GM12878 (cell line): ENCODE results near the gene SETBP1. TPM values are rescaled to one million over a fixed set of nuclear protein-coding genes. Genes with fewer than 3 reads are reported as not detected.

Experiments
- CREB1 ChIP-seq: IDR thresholded peaks from 2 replicates; pipeline ENCODE4 v1.6.1; 2012; ENCODE audit warnings: low read depth, mild to moderate bottlenecking, inconsistent platforms
- ESRRA ChIP-seq: IDR thresholded peaks from 2 replicates; pipeline ENCODE4 v1.6.1; 2012; ENCODE audit warnings: mild to moderate bottlenecking, low read length, improper control_type of control experiment
- IKZF1 ChIP-seq: fragments of 450-650 bp; conservative IDR thresholded peaks from 2 replicates; pipeline ENCODE4 v1.6.1; 2017; ENCODE audit warnings: antibody characterized with exemption, mild to moderate bottlenecking
- IKZF2 ChIP-seq, 2 experiments: fragments of 450-650 bp; IDR thresholded peaks; 2 replicates each; pipeline ENCODE4 v1.6.1; 2017; ENCODE audit warnings: mild to moderate bottlenecking in 2 of 2, moderate library complexity in 2 of 2
- MTA3 ChIP-seq: IDR thresholded peaks from 2 replicates; pipeline ENCODE4 v1.6.1; 2012; ENCODE audit warnings: low read length, inconsistent platforms, borderline replicate concordance
- MYB ChIP-seq: fragments of 150-350 bp; IDR thresholded peaks from 2 replicates; pipeline ENCODE4 v1.6.1; 2014; ENCODE audit warnings: mild to moderate bottlenecking, low read depth, low read length, borderline replicate concordance
- NFIC ChIP-seq: IDR thresholded peaks from 2 replicates; pipeline ENCODE4 v1.6.1; 2012; ENCODE audit warnings: low read depth, mild to moderate bottlenecking, inconsistent platforms, low read length, moderate library complexity
- POLR2A ChIP-seq: IDR thresholded peaks from 2 replicates; pipeline ENCODE4 v1.6.1; 2011; ENCODE audit warnings: low read depth, mild to moderate bottlenecking, low read length
- RB1 ChIP-seq: fragments of 450-650 bp; formaldehyde crosslinking; IDR thresholded peaks from 2 replicates; pipeline ENCODE4 v1.6.1; 2017; ENCODE audit warnings: mild to moderate bottlenecking, borderline replicate concordance
- RBBP5 ChIP-seq: fragments of 200-600 bp; sonication (generic); conservative IDR thresholded peaks from 2 replicates; pipeline ENCODE4 v1.6.1; 2016
- TBL1XR1 ChIP-seq: IDR thresholded peaks from 2 replicates; pipeline ENCODE4 v1.6.1; 2012; ENCODE audit warnings: low read depth, low read length, improper control_type of control experiment
- polyA plus RNA-seq, 11 experiments: library from polyadenylated mRNA; depleted of rRNA in 4 of 11; unstranded in 6 of 11; stranded (reverse) in 5 of 11; fragments of >200 nt; fragmentation: Nextera tagmentation in 4 of 11; fragmentation: Illumina TruSeq in 1 of 11; extraction: Ambion mirVana in 4 of 11; extraction: Trizol in 1 of 11; gene quantifications; 1 replicate in 1 of 11; 2 replicates in 10 of 11; pipeline versions ENCODE4 v1.2.1 to v1.2.3, GENCODE V29; 2011 to 2016; ENCODE audit warnings: inconsistent platforms in 2 of 11, missing spikeins in 2 of 11, low read depth in 1 of 11
- total RNA-seq, 4 experiments: library from RNA; depleted of rRNA in 3 of 4; stranded (reverse); fragments of >200 nt in 3 of 4; fragmentation: Illumina TruSeq in 1 of 4; extraction: Trizol in 1 of 4; gene quantifications; 2 replicates each; pipeline versions ENCODE4 v1.2.1 to v1.2.3, GENCODE V29; 2013 to 2021
- TF ChIP-seq, protein P1 (sequence below): IDR thresholded peaks from 2 replicates; pipeline ENCODE4 v1.6.1; 2011; ENCODE audit warnings: borderline replicate concordance, low read depth, mild to moderate bottlenecking, moderate library complexity, mixed read lengths, low read length; ENCODE audit not compliant: insufficient read depth; ENCODE audit errors: extremely low read length
- TF ChIP-seq, protein P2 (sequence below): fragments of 450-650 bp; IDR thresholded peaks from 2 replicates; pipeline ENCODE4 v1.6.1; 2016; ENCODE audit warnings: mild to moderate bottlenecking, moderate library complexity, borderline replicate concordance

Gene SETBP1
- total and polyA plus RNA-seq, 10 of the 15 experiments (the other 5 are each of a cell fraction or from before 2014, with no cell fraction given), result 0.99 to 29.7 (median 8.3) TPM

DNA sequence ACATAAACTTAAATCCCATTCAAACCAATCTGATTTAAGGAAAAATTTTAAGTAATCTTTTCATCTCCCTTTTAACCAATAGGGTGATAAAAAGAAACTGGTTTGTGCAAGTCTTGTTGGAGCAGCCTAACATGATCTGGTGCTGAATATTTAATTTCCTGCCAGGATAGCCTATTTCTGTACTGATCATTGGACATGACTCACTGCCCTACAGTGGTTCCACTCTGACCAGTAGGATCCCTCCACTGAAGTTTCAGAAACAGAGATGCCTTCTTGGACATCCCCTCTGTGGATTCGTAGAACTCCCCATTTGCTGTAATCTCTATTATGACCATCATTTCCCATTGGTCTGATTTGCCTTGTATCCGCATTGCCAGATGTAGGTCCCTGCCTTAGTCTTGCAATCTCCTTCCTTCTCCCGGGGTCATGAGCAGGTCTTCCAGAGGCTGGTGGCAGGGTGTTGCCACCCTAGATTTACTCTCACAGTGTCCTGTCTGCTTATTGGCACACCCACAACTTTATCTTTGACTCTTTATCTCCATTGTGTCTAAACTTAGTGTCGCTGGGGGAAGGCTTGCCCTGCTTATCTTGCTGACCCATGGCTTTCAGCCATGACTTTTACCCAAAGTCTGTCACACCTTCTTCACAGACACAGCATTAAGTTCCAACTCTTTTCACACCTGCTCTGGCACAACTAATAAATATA is 12.3 kb upstream of the SETBP1 start (continued):
- TF ChIP-seq IKZF1 (no peak), MTA3 (no peak), TBL1XR1 (no peak), RBBP5 (no peak), ESRRA (no peak), NFIC (no peak), MYB (no peak), CREB1 (no peak), POLR2A (no peak), IKZF2 (IDR thresholded peaks at IDR 0.05) (no peak), RB1 (no peak)
- TF ChIP-seq, protein P1, sequence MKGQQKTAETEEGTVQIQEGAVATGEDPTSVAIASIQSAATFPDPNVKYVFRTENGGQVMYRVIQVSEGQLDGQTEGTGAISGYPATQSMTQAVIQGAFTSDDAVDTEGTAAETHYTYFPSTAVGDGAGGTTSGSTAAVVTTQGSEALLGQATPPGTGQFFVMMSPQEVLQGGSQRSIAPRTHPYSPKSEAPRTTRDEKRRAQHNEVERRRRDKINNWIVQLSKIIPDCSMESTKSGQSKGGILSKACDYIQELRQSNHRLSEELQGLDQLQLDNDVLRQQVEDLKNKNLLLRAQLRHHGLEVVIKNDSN, result no peak
- TF ChIP-seq, protein P2, sequence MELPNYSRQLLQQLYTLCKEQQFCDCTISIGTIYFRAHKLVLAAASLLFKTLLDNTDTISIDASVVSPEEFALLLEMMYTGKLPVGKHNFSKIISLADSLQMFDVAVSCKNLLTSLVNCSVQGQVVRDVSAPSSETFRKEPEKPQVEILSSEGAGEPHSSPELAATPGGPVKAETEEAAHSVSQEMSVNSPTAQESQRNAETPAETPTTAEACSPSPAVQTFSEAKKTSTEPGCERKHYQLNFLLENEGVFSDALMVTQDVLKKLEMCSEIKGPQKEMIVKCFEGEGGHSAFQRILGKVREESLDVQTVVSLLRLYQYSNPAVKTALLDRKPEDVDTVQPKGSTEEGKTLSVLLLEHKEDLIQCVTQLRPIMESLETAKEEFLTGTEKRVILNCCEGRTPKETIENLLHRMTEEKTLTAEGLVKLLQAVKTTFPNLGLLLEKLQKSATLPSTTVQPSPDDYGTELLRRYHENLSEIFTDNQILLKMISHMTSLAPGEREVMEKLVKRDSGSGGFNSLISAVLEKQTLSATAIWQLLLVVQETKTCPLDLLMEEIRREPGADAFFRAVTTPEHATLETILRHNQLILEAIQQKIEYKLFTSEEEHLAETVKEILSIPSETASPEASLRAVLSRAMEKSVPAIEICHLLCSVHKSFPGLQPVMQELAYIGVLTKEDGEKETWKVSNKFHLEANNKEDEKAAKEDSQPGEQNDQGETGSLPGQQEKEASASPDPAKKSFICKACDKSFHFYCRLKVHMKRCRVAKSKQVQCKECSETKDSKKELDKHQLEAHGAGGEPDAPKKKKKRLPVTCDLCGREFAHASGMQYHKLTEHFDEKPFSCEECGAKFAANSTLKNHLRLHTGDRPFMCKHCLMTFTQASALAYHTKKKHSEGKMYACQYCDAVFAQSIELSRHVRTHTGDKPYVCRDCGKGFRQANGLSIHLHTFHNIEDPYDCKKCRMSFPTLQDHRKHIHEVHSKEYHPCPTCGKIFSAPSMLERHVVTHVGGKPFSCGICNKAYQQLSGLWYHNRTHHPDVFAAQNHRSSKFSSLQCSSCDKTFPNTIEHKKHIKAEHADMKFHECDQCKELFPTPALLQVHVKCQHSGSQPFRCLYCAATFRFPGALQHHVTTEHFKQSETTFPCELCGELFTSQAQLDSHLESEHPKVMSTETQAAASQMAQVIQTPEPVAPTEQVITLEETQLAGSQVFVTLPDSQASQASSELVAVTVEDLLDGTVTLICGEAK, result no peak
